GM19099 (cell line): ENCODE results near the gene APOB.

Source experiments
- POLR2A ChIP-seq: IDR thresholded peaks from 3 replicates; pipeline ENCODE4 v1.6.1; 2011; ENCODE audit warnings: low read depth; ENCODE audit not compliant: insufficient read length; ENCODE audit errors: extremely low read depth

The APOB gene, protein sequence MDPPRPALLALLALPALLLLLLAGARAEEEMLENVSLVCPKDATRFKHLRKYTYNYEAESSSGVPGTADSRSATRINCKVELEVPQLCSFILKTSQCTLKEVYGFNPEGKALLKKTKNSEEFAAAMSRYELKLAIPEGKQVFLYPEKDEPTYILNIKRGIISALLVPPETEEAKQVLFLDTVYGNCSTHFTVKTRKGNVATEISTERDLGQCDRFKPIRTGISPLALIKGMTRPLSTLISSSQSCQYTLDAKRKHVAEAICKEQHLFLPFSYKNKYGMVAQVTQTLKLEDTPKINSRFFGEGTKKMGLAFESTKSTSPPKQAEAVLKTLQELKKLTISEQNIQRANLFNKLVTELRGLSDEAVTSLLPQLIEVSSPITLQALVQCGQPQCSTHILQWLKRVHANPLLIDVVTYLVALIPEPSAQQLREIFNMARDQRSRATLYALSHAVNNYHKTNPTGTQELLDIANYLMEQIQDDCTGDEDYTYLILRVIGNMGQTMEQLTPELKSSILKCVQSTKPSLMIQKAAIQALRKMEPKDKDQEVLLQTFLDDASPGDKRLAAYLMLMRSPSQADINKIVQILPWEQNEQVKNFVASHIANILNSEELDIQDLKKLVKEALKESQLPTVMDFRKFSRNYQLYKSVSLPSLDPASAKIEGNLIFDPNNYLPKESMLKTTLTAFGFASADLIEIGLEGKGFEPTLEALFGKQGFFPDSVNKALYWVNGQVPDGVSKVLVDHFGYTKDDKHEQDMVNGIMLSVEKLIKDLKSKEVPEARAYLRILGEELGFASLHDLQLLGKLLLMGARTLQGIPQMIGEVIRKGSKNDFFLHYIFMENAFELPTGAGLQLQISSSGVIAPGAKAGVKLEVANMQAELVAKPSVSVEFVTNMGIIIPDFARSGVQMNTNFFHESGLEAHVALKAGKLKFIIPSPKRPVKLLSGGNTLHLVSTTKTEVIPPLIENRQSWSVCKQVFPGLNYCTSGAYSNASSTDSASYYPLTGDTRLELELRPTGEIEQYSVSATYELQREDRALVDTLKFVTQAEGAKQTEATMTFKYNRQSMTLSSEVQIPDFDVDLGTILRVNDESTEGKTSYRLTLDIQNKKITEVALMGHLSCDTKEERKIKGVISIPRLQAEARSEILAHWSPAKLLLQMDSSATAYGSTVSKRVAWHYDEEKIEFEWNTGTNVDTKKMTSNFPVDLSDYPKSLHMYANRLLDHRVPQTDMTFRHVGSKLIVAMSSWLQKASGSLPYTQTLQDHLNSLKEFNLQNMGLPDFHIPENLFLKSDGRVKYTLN (N-terminal part only)

DNA sequence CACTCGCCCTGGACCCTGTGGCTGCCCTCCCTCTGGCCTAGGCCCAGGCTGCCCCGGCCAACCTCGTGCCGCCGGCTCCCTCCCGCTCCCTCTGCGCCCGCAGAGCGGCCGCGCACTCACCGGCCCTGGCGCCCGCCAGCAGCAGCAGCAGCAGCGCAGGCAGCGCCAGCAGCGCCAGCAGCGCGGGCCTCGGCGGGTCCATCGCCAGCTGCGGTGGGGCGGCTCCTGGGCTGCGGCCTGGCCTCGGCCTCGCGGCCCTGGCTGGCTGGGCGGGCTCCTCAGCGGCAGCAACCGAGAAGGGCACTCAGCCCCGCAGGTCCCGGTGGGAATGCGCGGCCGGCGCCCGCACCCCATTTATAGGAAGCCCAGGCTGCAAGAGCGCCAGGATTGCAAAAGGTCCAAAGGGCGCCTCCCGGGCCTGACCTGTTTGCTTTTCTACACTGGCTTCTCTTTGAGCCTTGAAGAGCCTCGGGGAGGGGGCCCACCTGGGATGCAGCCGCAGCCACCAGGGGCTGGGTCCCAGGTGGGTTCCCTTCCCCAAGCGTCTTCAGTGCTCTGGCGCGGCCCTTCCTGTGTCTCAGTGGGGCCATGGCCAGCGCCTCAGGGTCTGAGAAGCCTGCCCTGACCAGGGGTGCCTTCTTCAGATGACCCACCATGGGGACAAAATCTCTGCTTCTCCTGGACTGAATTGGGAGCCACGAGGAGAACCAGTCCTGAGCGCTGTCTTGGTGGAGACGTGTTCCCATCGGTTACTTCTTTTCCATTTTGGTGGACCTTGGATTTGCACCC lies at the start of gene APOB:
TSS of gene APOB (minus strand) at position 330 of the 789 bp plus-strand sequence. CDS start at position 202, 128 bp downstream.
- no peak for TF ChIP-seq POLR2A

- TF ChIP-seq POLR2A, result no peak
Measured at GRCh38 chr2:21092308-21092869, 48.5 kb upstream of the APOB start.

- no peak for TF ChIP-seq POLR2A
Measured at GRCh38 chr2:21084401-21084800, 40.5 kb upstream of the APOB start.

DNA sequence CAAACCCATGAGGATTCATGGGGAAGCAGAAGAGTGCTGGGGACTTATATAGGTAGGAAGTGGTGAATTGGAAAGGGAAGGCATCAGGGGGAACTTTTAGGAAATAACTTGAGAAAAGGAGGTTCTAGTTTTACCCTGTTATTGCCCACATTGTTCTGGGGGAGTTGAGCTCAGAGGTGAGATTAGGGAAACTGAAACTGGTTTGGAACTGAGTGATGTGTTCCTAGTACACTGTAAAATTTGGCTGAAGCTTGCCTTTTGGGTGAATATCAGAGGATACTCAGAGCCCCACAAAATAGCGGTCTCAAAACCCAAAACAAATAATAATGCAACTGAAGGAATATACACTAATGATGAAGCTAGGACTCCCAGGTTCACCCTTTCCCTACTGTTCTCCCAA lies 39.6 kb upstream of the APOB start:
- no peak for TF ChIP-seq POLR2A

DNA sequence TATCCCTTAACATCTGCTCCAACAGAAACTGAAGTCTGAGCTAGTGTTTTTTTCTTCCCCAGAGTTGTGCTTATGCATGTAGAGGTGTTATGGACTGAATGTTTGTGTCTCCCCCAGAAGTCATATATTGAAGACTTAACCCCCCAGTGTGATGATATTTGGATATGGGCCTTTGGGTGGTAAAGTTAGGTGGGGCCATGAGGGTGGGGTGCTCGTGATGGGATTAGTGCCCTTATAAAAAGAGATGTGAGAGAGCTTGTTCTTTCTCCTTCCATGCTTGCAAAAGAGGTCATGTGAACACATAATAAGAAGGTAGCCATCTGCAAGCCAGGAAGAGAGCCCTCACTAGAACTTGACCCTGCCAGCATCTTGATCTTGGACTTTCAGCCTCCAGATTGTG lies 34.4 kb upstream of the APOB start:
- no peak for TF ChIP-seq POLR2A

DNA sequence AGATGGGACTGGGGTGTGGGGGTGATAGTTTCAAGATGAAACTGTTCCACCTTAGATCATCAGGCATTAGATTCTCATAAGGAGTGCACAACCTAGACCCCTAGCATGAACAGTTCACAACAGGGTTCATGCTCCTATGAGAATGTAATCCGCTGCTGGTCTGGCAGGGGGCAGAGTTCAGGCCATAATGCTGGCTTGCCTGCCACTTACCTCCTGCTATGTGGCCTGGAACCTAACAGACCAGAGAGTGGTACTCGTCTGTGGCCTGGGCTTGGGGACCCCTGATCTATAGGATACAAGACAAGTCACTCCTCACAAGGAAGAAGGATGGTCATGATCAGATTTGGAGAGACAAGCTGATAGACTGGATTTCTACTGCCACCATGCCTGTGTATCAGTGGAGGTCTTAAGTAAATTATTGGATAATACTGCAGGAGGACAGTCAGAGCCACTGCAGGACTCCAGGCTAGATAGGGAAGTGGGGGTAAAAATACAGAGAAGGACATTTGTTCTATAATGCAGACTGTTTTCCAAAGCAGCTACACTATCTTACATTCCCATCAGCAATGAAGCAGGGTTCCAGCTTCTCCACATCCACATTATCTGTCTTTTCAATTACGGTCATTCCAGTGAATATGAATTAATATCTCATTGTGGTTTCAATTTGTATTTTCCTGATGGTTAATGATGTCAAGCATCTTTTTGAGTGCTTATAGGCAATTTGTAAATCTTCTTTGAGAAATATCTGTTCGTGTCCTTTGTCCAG lies 28.8 kb upstream of the APOB start:
- TF ChIP-seq POLR2A, result no peak

DNA sequence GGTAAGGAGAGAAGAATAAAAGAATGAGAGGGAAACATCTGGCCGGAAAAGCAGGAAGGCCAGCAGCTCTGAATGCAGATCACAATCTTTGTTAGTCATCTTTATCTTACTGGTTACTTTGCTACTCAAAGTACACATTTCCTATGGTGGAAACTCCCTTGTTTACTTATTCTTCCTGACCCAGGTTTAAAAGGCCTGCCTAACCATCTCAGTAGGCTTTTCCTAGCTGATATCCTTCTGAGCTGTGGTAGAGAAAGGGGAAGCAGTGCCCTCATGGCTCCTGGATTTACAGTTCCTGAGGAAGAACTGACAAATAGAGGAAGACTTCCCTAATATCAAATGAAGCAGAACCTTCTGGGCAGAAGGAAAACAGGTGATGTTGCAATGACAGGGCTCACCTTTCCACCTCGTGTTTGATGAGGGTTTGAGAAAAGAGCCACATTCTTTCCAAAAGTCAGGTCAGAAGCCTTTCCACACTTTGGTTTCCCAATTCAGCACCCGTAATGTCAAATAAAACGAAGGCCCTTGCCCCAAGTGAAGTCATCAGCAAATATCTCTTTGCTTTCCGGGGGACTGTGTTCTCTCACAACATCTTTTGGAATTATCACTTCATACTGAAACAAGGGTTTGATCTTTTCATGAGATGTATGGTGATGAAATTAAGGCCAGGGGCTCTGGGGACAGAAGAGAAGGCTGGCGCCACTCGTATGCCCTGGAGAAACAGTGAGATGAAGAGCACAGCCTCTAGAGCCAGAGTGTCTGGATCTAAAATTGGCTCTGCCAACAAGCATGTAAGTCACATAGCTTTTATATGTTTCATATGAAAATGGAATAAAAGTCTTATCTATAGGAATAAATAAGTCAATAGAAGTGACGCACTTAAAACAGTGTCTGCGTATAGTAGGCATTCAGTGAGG lies 26.7 kb upstream of the APOB start:
- TF ChIP-seq POLR2A, result no peak

DNA sequence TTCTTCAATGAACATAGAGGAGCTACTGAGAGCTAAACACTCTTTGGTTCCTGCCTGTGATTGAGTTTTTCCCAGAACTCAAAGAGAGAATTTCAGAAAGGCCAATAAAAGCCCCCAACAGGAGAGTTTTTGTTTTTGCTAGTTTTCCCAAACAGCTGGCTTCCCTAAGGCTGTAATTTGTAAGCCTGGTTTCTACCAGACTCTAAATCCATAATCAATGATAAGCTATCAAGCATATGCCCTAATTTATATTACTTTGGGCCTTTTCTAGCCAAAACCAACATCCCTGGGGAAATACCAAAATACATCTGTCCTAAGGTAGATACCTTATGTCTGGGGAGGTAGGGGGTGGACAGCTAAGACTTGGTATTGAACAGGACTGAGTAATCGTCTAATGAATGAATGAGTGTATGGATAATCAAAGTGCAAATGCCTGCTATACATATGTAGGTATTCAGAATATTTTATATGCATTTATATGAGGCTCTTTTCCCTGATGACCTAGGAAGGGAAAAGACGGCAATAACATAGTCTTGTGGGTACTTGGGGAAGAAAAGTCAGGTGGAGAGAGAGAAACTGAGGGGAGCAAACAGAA lies 26.0 kb upstream of the APOB start:
- TF ChIP-seq POLR2A, result no peak

GRCh38 chr2:21067859-21068537 lies 24.1 kb upstream of the APOB start:
- TF ChIP-seq POLR2A, result no peak

GRCh38 chr2:21067125-21067524 lies 23.3 kb upstream of the APOB start:
- no peak for TF ChIP-seq POLR2A

DNA sequence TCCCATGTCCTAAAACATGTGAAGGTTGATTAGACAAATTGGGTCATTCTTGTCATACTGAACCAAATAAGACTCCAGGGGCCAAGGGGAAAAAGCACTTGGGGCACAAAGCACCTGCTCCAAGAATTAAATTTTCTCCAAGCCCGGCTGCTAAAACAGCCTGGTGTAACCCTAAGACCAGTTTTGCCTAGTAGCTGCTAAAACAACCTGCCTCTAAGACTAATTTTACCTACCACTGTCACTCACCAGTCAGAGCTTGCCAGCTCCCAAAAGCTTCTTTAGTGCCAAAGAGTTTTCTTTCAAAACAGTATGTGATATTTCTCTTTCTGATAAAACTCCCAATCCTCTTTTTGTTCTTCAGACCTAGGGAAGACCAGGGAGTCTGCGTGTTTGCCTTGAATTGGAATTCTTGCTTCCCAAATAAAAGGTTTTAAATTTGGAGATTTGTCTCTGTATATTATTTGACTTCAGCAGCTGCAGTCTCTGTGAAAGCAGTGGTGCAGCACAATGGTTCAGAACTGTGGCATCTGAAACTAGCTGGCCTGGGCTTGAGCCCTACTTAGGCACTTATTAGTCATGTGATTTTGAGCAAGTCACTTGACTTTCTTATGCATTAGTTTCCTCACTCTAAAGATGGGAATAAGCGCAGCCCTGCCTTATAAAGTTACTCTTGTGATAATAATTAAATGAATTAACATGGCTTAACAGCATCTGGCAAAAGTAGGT lies 16.2 kb upstream of the APOB start:
- TF ChIP-seq POLR2A, result no peak
